Calu3 (cell line): Measurements from ENCODE around the gene TRPM8. TPM values are rescaled to one million over a fixed set of nuclear protein-coding genes. Genes with fewer than 3 reads are reported as not detected.

ENCODE experiments used
- BruUV-seq: library from RNA; stranded (reverse); fragments of 400-500 nt; replicated peaks from 2 replicates; lab custom pipeline; 2021; lab: Mats Ljungman, UMichigan
- CTCF ChIA-PET: fragments of 300-600 bp; sonication (Branson Sonifier 250); formaldehyde crosslinking; loops from one replicate; lab custom pipeline; 2022; ENCODE audit warnings: antibody characterized with exemption; lab: Charles Lee
- DNase-seq: peaks from one replicate; pipeline ENCODE4 v3.0.0; 2022
- H3K27ac Mint-ChIP-seq: one replicate; pipeline ENCODE4 v1.8.0; 2022; ENCODE audit warnings: mixed read lengths; ENCODE audit not compliant: unreplicated experiment
- H3K27me3 Mint-ChIP-seq: one replicate; pipeline ENCODE4 v1.8.0; 2022; ENCODE audit warnings: mixed read lengths; ENCODE audit not compliant: unreplicated experiment
- H3K36me3 Mint-ChIP-seq: one replicate; pipeline ENCODE4 v1.8.0; 2022; ENCODE audit warnings: mild to moderate bottlenecking, moderate library complexity, mixed read lengths; ENCODE audit not compliant: insufficient read depth, unreplicated experiment
- H3K4me1 Mint-ChIP-seq: one replicate; pipeline ENCODE4 v1.8.0; 2022; ENCODE audit warnings: mild to moderate bottlenecking, low read depth, mixed read lengths; ENCODE audit not compliant: unreplicated experiment
- H3K4me3 Mint-ChIP-seq: one replicate; pipeline ENCODE4 v1.8.0; 2022; ENCODE audit warnings: mild to moderate bottlenecking, low read depth, moderate library complexity, mixed read lengths; ENCODE audit not compliant: unreplicated experiment
- H3K9me3 Mint-ChIP-seq: one replicate; pipeline ENCODE4 v1.8.0; 2022; ENCODE audit warnings: low read depth, mixed read lengths; ENCODE audit not compliant: unreplicated experiment
- CTCF ChIP-seq: fragments of 200-600 bp; IDR thresholded peaks from one replicate; pipeline ENCODE4 v1.8.0; 2022; ENCODE audit warnings: antibody characterized with exemption; ENCODE audit not compliant: unreplicated experiment
- intact Hi-C: fragments of 100-400 bp; cut with micrococcal nuclease; formaldehyde crosslinking; loops from one replicate; pipeline ENCODE4 v1.10.0; 2022; ENCODE audit not compliant: unreplicated experiment
- total RNA-seq: library from RNA; stranded (reverse); gene quantifications from 2 replicates; pipeline ENCODE4 v1.2.3, GENCODE V29; 2022

TRPM8 gene
- total RNA-seq, 1 experiment from 2014 or later = 1.1 TPM

GRCh38 chr2:233935426-233935825, 18.3 kb downstream of the TRPM8 start:
- no TSS peak for BruUV-seq
- Mint-ChIP-seq H3K9me3 (no peaks in the 10 kb centered on the region), H3K4me1 (peaks cover 23% of the 10 kb centered on the region), H3K36me3 (peaks cover under 1% of the 10 kb centered on the region), H3K27ac (no peak overlapping the region), H3K27me3 (no peaks in the 10 kb centered on the region), H3K4me3 (no peak overlapping the region)
- CTCF ChIA-PET = no interaction called here
- intact Hi-C loops = no loop called here
- no peak for TF ChIP-seq CTCF
- DNase-seq = no peak

- CTCF ChIA-PET = interaction anchor here (0.6 kb wide), 1 partner anchor 21 kb away, joined by 4 read pairs; no protein-coding TSS in a partner anchor
- Mint-ChIP-seq H3K4me3 (no peak overlapping the region), H3K4me1 (peaks cover 29% of the 10 kb centered on the region), H3K9me3 (no peaks in the 10 kb centered on the region), H3K27ac (no peak overlapping the region), H3K27me3 (no peaks in the 10 kb centered on the region), H3K36me3 (peaks cover 7% of the 10 kb centered on the region)
- intact Hi-C loops = no loop called here
- no TSS peak for BruUV-seq
- no peak for TF ChIP-seq CTCF
- DNase-seq = no peak
Observed at GRCh38 chr2:233936089-233936488, 18.9 kb downstream of the TRPM8 start.

GRCh38 chr2:233938676-233939370, 21.6 kb downstream of the TRPM8 start:
- Mint-ChIP-seq H3K9me3 (peaks cover 2% of the 10 kb centered on the region), H3K27me3 (no peaks in the 10 kb centered on the region), H3K4me3 (no peak overlapping the region), H3K27ac (no peak overlapping the region), H3K4me1 (peaks cover 36% of the 10 kb centered on the region), H3K36me3 (peaks cover 12% of the 10 kb centered on the region)
- no peak for TF ChIP-seq CTCF
- DNase-seq = no peak
- BruUV-seq = no TSS peak
- CTCF ChIA-PET = no interaction called here
- intact Hi-C loops = no loop called here

- intact Hi-C loops = no loop called here
- Mint-ChIP-seq H3K27me3 (no peaks in the 10 kb centered on the region), H3K27ac (peak overlapping the region; percentile 85), H3K4me1 (peaks cover 30% of the 10 kb centered on the region), H3K36me3 (peaks cover 12% of the 10 kb centered on the region), H3K9me3 (peaks cover 2% of the 10 kb centered on the region), H3K4me3 (peak overlapping the region; percentile 27)
- CTCF ChIA-PET = interaction anchor here (0.6 to 1.9 kb wide), 3 partner anchors 13 to 779 kb away, joined by 3 to 9 read pairs (median 5); no protein-coding TSS in a partner anchor
- no TSS peak for BruUV-seq
- peak; percentile 40 for DNase-seq
- no peak for TF ChIP-seq CTCF
Observed at GRCh38 chr2:233940376-233941276, 23.5 kb downstream of the TRPM8 start.
